ENCODE results near the gene SYNDIG1.

GRCh38 chr20:24498641-24499040 lies 29.2 kb downstream of the SYNDIG1 start:
- TF ChIP-seq FOXM1 (IDR thresholded peaks at IDR 0.05; ENCODE audit: borderline replicate concordance): no peak
- no peak for TF ChIP-seq ARNT (IDR thresholded peaks at IDR 0.05)
- no peak for TF ChIP-seq FOXK2 (IDR thresholded peaks at IDR 0.05)
- no peak for TF ChIP-seq TARDBP (IDR thresholded peaks at IDR 0.05)
- no peak for TF ChIP-seq PKNOX1 (IDR thresholded peaks at IDR 0.05)
- no peak for TF ChIP-seq BHLHE40 (IDR thresholded peaks at IDR 0.05; ENCODE audit: borderline replicate concordance)
- no peak for TF ChIP-seq LEF1 (IDR thresholded peaks at IDR 0.05; ENCODE audit: borderline replicate concordance)
- TF ChIP-seq NFRKB (IDR thresholded peaks at IDR 0.05): no peak
- no peak for TF ChIP-seq SP1 (IDR thresholded peaks at IDR 0.05)
- TF ChIP-seq SUZ12 (IDR thresholded peaks at IDR 0.05): no peak
- TF ChIP-seq L3MBTL2 (conservative IDR thresholded peaks at IDR 0.05): no peak
